Measurements from ENCODE around the gene RNFT2.

- no peak for TF ChIP-seq CTCF (conservative IDR thresholded peaks at IDR 0.05)
- no peak for TF ChIP-seq ZFX (IDR thresholded peaks at IDR 0.05)
Measured at GRCh38 chr12:116707751-116708150, 30.4 kb upstream of the RNFT2 start.
